ENCODE measurements around the gene RBM19. TPM values are rescaled to one million over a fixed set of nuclear protein-coding genes. Genes with fewer than 3 reads are reported as not detected.
A peak's percentile ranks its signal among the peaks of the same experiment; 100 is the strongest.

Gene RBM19
- total RNA-seq, 1 experiment from 2014 or later: 35.7 TPM

DNA sequence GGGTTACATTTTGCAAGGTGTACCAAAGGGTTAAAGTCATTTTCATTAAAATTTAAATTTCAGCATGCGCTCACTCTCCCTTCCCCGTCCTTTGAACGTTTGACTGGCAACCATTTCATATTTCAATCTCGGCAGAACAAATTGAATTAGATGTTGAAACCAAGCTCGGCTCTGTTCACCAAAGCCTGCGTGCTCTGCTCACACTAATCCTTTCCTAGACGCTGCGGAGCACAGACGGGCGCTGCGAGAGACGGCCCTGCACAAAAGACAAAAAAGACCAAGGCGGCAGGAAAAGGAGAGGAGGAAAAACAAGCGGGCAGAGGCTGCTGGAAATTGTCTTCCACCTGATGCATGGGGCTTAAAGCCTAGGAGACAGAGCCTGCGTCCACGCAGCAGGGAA lies 149.3 kb downstream of the RBM19 start:
- H3K9me3 Mint-ChIP-seq (ENCODE audit: unreplicated experiment): no peaks in the 10 kb centered on the region
- no peak for DNase-seq
- intact Hi-C loops (cut with micrococcal nuclease; ENCODE audit: unreplicated experiment): no loop called here
- no peak overlapping the region for H3K4me3 Mint-ChIP-seq (ENCODE audit: unreplicated experiment)
- peaks cover 4% of the 10 kb centered on the region for H3K36me3 Mint-ChIP-seq (ENCODE audit: insufficient read depth, unreplicated experiment)
- no peaks in the 10 kb centered on the region for H3K4me1 Mint-ChIP-seq (ENCODE audit: low read depth, unreplicated experiment)
- no peaks in the 10 kb centered on the region for H3K27me3 Mint-ChIP-seq (ENCODE audit: insufficient read depth, unreplicated experiment)
- CTCF ChIA-PET: interaction anchor here (0.6 kb wide), 1 partner anchor 18 kb away, joined by 7 read pairs; no protein-coding TSS in a partner anchor
- Histone ChIP-seq H3K36me3 (ENCODE audit: control insufficient read depth, insufficient read depth, low read length) (no peaks in the 10 kb centered on the region), H3K4me1 (no peaks in the 10 kb centered on the region), H3K4me3 (ENCODE audit: low read depth, low read length) (no peak overlapping the region), H3K27me3 (replicated peaks; ENCODE audit: control insufficient read depth, insufficient read depth, low read length) (no peaks in the 10 kb centered on the region), H3K9me3 (no peaks in the 10 kb centered on the region)
- BruUV-seq (replicated peaks): TSS peak; percentile 20
- TF ChIP-seq, protein P1, sequence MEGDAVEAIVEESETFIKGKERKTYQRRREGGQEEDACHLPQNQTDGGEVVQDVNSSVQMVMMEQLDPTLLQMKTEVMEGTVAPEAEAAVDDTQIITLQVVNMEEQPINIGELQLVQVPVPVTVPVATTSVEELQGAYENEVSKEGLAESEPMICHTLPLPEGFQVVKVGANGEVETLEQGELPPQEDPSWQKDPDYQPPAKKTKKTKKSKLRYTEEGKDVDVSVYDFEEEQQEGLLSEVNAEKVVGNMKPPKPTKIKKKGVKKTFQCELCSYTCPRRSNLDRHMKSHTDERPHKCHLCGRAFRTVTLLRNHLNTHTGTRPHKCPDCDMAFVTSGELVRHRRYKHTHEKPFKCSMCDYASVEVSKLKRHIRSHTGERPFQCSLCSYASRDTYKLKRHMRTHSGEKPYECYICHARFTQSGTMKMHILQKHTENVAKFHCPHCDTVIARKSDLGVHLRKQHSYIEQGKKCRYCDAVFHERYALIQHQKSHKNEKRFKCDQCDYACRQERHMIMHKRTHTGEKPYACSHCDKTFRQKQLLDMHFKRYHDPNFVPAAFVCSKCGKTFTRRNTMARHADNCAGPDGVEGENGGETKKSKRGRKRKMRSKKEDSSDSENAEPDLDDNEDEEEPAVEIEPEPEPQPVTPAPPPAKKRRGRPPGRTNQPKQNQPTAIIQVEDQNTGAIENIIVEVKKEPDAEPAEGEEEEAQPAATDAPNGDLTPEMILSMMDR (IDR thresholded peaks at IDR 0.05; ENCODE audit: insufficient read depth in 1 of 2, low read depth in 1 of 2, low read length in 1 of 2, severe bottlenecking in 1 of 2, unreplicated experiment in 1 of 2): no peak
- no peak overlapping the region for H3K27ac Mint-ChIP-seq (ENCODE audit: unreplicated experiment)
- POLR2A ChIA-PET: no interaction called here

DNA sequence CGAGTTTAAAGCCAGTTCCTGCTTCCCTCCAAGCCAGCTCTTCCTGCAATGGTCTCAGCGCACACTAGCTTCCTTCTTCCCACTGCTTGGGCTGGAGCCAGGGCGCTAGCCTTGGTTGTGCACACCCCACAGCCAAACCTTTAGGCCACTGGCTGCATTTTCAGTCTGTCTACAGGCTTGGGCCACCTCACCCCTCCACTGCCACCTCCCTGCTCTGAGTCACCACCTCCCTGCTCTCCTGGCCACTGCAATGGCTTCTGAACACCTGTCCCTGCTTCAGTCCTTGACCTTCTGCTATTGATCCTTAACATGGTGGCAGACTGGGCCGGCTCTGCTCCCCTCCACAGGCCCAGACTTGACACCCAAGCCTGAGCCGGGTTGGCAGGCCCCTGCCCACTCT lies 151.1 kb downstream of the RBM19 start:
- no peak overlapping the region for H3K4me3 Mint-ChIP-seq (ENCODE audit: unreplicated experiment)
- H3K27ac Mint-ChIP-seq (ENCODE audit: unreplicated experiment): no peak overlapping the region

DNA sequence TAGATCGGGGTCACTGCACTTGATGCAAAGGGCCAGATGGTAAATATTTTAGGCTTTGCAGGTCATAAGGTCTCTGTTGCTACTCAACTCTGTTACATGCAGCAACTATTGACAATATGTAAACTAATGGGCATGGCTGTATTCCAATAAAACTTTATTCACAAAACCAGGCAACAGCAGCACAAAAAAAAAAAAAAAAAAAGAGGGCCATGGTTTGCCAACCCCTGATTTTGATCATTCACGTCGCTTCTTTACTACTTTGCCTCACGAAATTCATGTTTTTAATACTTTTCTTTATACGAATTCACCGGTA lies 152.9 kb downstream of the RBM19 start:
- Histone ChIP-seq H3K9me3 (no peaks in the 10 kb centered on the region), H3K36me3 (ENCODE audit: control insufficient read depth, insufficient read depth, low read length) (no peaks in the 10 kb centered on the region), H3K27me3 (replicated peaks; ENCODE audit: control insufficient read depth, insufficient read depth, low read length) (no peaks in the 10 kb centered on the region), H3K4me3 (ENCODE audit: low read depth, low read length) (no peak overlapping the region), H3K4me1 (peaks cover 14% of the 10 kb centered on the region)
- Mint-ChIP-seq H3K27me3 (ENCODE audit: insufficient read depth, unreplicated experiment) (no peaks in the 10 kb centered on the region), H3K27ac (ENCODE audit: unreplicated experiment) (no peak overlapping the region), H3K9me3 (ENCODE audit: unreplicated experiment) (no peaks in the 10 kb centered on the region), H3K4me3 (ENCODE audit: unreplicated experiment) (no peak overlapping the region), H3K36me3 (ENCODE audit: insufficient read depth, unreplicated experiment) (no peaks in the 10 kb centered on the region), H3K4me1 (ENCODE audit: low read depth, unreplicated experiment) (peaks cover 8% of the 10 kb centered on the region)
- TF ChIP-seq, protein P1 (IDR thresholded peaks at IDR 0.05; ENCODE audit: insufficient read depth in 1 of 2, low read depth in 1 of 2, low read length in 1 of 2, severe bottlenecking in 1 of 2, unreplicated experiment in 1 of 2): no peak
- ChIA-PET CTCF (no interaction called here), POLR2A (no interaction called here)
- intact Hi-C loops (cut with micrococcal nuclease; ENCODE audit: unreplicated experiment): no loop called here
- BruUV-seq (replicated peaks): no TSS peak
- no peak for DNase-seq

More for the DNA sequence above, 151.1 kb downstream of the RBM19 start:
- H3K4me1 ChIP-seq: no peaks in the 10 kb centered on the region
- DNase-seq: no peak
- no peaks in the 10 kb centered on the region for H3K27me3 ChIP-seq (replicated peaks; ENCODE audit: control insufficient read depth, insufficient read depth, low read length)
- H3K4me1 Mint-ChIP-seq (ENCODE audit: low read depth, unreplicated experiment): no peaks in the 10 kb centered on the region
- intact Hi-C loops (cut with micrococcal nuclease; ENCODE audit: unreplicated experiment): no loop called here
- H3K36me3 ChIP-seq (ENCODE audit: control insufficient read depth, insufficient read depth, low read length): no peaks in the 10 kb centered on the region
- H3K9me3 Mint-ChIP-seq (ENCODE audit: unreplicated experiment): no peaks in the 10 kb centered on the region
- ChIA-PET POLR2A (no interaction called here), CTCF (no interaction called here)
- H3K27me3 Mint-ChIP-seq (ENCODE audit: insufficient read depth, unreplicated experiment): no peaks in the 10 kb centered on the region
- TF ChIP-seq, protein P1 (IDR thresholded peaks at IDR 0.05; ENCODE audit: insufficient read depth in 1 of 2, low read depth in 1 of 2, low read length in 1 of 2, severe bottlenecking in 1 of 2, unreplicated experiment in 1 of 2): no peak
- no TSS peak for BruUV-seq (replicated peaks)
- H3K36me3 Mint-ChIP-seq (ENCODE audit: insufficient read depth, unreplicated experiment): peaks cover 4% of the 10 kb centered on the region
- H3K4me3 ChIP-seq (ENCODE audit: low read depth, low read length): no peak overlapping the region
- no peaks in the 10 kb centered on the region for H3K9me3 ChIP-seq

Measured in Caco-2 (cell line).